ENCODE data around the gene ITSN1. TPM values are rescaled to one million over a fixed set of nuclear protein-coding genes. Genes with fewer than 3 reads are reported as not detected.
A peak's percentile ranks its signal among the peaks of the same experiment; 100 is the strongest.

Gene ITSN1
- total RNA-seq, 1 experiment from 2014 or later = 30.6 TPM

DNA sequence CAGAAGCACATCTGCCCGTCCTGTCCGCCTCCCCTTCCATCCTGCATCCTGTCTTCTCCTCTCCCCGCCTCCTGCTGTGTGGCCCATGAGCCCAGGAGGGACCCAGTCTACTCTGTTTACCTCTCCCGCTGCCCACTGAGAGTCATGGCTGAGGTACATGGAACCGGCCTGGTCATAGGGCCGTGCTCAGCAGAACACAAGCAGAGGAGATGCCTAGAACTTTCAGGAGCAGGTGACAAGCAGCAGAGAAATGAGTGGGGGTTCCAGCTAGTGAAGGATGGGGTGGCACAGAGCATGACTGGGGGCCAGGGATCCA, 202.5 kb downstream of the ITSN1 start:
- CTCF ChIA-PET = no interaction called here
- peaks cover 7% of the 10 kb centered on the region for H3K4me1 Mint-ChIP-seq (ENCODE audit: low read depth, unreplicated experiment)
- no peak overlapping the region for H3K27ac Mint-ChIP-seq (ENCODE audit: unreplicated experiment)
- intact Hi-C loops (cut with micrococcal nuclease; ENCODE audit: unreplicated experiment) = no loop called here
- TF ChIP-seq, protein P1, sequence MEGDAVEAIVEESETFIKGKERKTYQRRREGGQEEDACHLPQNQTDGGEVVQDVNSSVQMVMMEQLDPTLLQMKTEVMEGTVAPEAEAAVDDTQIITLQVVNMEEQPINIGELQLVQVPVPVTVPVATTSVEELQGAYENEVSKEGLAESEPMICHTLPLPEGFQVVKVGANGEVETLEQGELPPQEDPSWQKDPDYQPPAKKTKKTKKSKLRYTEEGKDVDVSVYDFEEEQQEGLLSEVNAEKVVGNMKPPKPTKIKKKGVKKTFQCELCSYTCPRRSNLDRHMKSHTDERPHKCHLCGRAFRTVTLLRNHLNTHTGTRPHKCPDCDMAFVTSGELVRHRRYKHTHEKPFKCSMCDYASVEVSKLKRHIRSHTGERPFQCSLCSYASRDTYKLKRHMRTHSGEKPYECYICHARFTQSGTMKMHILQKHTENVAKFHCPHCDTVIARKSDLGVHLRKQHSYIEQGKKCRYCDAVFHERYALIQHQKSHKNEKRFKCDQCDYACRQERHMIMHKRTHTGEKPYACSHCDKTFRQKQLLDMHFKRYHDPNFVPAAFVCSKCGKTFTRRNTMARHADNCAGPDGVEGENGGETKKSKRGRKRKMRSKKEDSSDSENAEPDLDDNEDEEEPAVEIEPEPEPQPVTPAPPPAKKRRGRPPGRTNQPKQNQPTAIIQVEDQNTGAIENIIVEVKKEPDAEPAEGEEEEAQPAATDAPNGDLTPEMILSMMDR (IDR thresholded peaks at IDR 0.05; ENCODE audit: unreplicated experiment) = no peak
- H3K27me3 Mint-ChIP-seq (ENCODE audit: unreplicated experiment) = no peaks in the 10 kb centered on the region
- peaks cover 3% of the 10 kb centered on the region for H3K9me3 Mint-ChIP-seq (ENCODE audit: low read depth, unreplicated experiment)
- no TSS peak for BruUV-seq (replicated peaks)
- no peak overlapping the region for H3K4me3 Mint-ChIP-seq (ENCODE audit: low read depth, unreplicated experiment)
- no peak for DNase-seq
- no peaks in the 10 kb centered on the region for H3K36me3 Mint-ChIP-seq (ENCODE audit: insufficient read depth, unreplicated experiment)

DNA sequence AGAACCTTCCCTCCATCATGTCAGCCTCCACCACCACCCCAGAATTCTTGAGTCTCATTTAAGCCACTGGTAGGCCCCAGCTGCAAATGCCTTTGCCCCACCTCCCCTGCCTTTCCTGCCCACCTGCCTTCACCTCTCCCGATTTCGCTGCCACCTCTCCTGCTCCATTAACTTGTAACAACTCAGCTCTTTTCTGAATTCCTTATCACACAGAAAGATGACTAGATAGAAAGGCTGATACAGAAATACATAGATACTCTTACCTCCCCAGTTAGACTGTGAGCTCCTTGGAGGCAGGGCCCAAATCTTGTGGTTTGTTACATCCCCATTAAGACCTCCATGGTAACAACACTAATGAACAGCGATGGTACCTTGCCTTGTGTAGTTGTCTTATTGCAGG, 203.8 kb downstream of the ITSN1 start:
- Mint-ChIP-seq H3K9me3 (ENCODE audit: low read depth, unreplicated experiment) (peaks cover 3% of the 10 kb centered on the region), H3K27ac (ENCODE audit: unreplicated experiment) (no peak overlapping the region), H3K4me3 (ENCODE audit: low read depth, unreplicated experiment) (no peak overlapping the region), H3K36me3 (ENCODE audit: insufficient read depth, unreplicated experiment) (no peaks in the 10 kb centered on the region), H3K27me3 (ENCODE audit: unreplicated experiment) (no peaks in the 10 kb centered on the region), H3K4me1 (ENCODE audit: low read depth, unreplicated experiment) (peaks cover 7% of the 10 kb centered on the region)
- intact Hi-C loops (cut with micrococcal nuclease; ENCODE audit: unreplicated experiment) = no loop called here
- DNase-seq = no peak
- no TSS peak for BruUV-seq (replicated peaks)
- TF ChIP-seq, protein P1 (IDR thresholded peaks at IDR 0.05; ENCODE audit: unreplicated experiment) = no peak
- CTCF ChIA-PET = no interaction called here

DNA sequence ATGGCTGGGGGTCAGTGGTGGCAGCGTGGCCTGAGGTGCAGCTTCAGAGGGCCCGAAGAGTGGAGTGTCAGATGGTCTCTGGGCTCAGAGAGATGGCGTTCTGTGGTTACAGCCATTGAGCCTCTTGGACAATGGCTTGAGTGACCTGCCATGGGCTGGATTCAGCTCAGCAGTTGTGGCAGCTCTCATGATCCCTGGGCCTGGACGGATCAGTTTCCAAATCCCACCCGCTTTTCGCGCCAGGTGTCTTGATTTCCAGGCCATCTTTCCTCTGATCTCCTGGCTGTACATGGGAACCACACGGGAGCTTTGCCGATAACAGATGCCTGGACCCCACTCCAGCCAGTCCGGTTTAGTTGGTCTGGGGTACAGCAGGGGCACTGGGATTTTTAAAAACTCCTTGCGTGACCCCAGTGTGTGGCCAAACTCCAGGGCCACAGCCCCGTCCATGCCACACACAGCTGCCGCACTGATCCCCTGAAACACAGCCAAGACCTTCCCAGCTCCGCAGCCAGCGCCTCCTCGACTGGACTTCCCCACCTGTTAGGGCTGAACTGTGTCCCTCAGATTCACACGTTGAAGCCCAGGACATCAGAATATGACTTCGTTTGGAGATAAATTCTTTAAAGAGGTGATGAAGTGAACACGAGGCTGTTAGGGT, 205.4 kb downstream of the ITSN1 start:
- Mint-ChIP-seq H3K4me1 (ENCODE audit: low read depth, unreplicated experiment) (peaks cover 7% of the 10 kb centered on the region), H3K9me3 (ENCODE audit: low read depth, unreplicated experiment) (peaks cover 3% of the 10 kb centered on the region), H3K4me3 (ENCODE audit: low read depth, unreplicated experiment) (no peak overlapping the region), H3K27ac (ENCODE audit: unreplicated experiment) (no peak overlapping the region), H3K36me3 (ENCODE audit: insufficient read depth, unreplicated experiment) (no peaks in the 10 kb centered on the region), H3K27me3 (ENCODE audit: unreplicated experiment) (no peaks in the 10 kb centered on the region)
- BruUV-seq (replicated peaks) = no TSS peak
- intact Hi-C loops (cut with micrococcal nuclease; ENCODE audit: unreplicated experiment) = no loop called here
- CTCF ChIA-PET = interaction anchor here (0.6 kb wide), 1 partner anchor 27 kb away, joined by 3 read pairs; no protein-coding TSS in a partner anchor
- TF ChIP-seq, protein P1 (IDR thresholded peaks at IDR 0.05; ENCODE audit: unreplicated experiment) = no peak
- DNase-seq = no peak

DNA sequence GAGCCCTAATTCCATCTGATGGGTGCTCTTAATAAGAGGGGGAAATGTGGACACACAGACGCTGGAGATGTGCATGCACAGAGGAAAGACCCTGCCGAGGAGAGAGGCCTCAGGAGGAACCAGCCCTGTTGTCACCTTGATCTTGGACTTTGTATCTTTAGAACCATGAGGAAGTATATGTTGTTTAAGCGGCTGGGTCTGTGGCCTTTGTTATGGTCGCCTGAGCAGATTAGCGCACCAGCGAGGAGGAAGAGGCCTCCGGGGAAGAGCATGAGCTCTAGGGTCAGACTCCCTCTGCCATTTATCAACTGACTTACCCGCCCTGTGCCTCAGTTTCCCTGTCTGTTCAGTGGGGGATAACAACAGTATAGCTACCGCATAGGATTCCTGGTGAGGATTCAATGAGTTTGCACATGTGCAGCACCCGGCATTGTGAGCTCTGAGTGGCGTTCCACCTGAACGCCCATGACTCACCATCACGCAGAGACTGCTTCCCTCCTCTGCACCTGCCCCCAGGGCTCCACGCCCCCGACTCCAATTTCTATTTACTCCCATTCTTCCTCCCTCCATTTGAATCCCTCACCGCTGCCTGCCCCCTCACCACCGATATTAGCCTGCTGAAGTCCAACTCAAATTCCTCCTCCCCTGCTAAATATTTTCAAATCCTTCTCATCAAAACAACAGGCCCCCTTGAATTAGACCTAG, 206.1 kb downstream of the ITSN1 start:
- DNase-seq = peak; percentile 12
- CTCF ChIA-PET = no interaction called here
- intact Hi-C loops (cut with micrococcal nuclease; ENCODE audit: unreplicated experiment) = no loop called here
- no TSS peak for BruUV-seq (replicated peaks)
- Mint-ChIP-seq H3K9me3 (ENCODE audit: low read depth, unreplicated experiment) (peaks cover 3% of the 10 kb centered on the region), H3K27me3 (ENCODE audit: unreplicated experiment) (no peaks in the 10 kb centered on the region), H3K27ac (ENCODE audit: unreplicated experiment) (no peak overlapping the region), H3K4me1 (ENCODE audit: low read depth, unreplicated experiment) (peaks cover 7% of the 10 kb centered on the region), H3K4me3 (ENCODE audit: low read depth, unreplicated experiment) (no peak overlapping the region), H3K36me3 (ENCODE audit: insufficient read depth, unreplicated experiment) (no peaks in the 10 kb centered on the region)
- TF ChIP-seq, protein P1 (IDR thresholded peaks at IDR 0.05; ENCODE audit: unreplicated experiment) = no peak
